T1000 (cell line): ENCODE data around the gene RASA4B.

Experiments used
- DNase-seq: peaks from one replicate; lab custom pipeline; 2025; ENCODE audit warnings: mixed read lengths; lab: John Stamatoyannopoulos, UW

Gene RASA4B

GRCh38 chr7:102454468-102454867 is 63.1 kb downstream of the RASA4B start:
- DNase-seq: no peak

GRCh38 chr7:102453319-102453718 is 64.3 kb downstream of the RASA4B start:
- DNase-seq: no peak

- DNase-seq: no peak
These were observed 65.1 kb downstream of the RASA4B start for GRCh38 chr7:102452451-102452850.

- no peak for DNase-seq
These were observed 66.1 kb downstream of the RASA4B start for GRCh38 chr7:102451371-102452054.

GRCh38 chr7:102450242-102450641 is 67.3 kb downstream of the RASA4B start:
- no peak for DNase-seq

- no peak for DNase-seq
These were observed 68.4 kb downstream of the RASA4B start for GRCh38 chr7:102449136-102449535.

GRCh38 chr7:102447311-102447710 is 70.3 kb downstream of the RASA4B start:
- no peak for DNase-seq

GRCh38 chr7:102446387-102447156 is 71.0 kb downstream of the RASA4B start:
- no peak for DNase-seq

- DNase-seq: no peak
These were observed 71.9 kb downstream of the RASA4B start for GRCh38 chr7:102445674-102446071.

GRCh38 chr7:102444961-102445673 is 72.5 kb downstream of the RASA4B start:
- DNase-seq: no peak

- DNase-seq: peak; percentile 21
These were observed 77.4 kb downstream of the RASA4B start for GRCh38 chr7:102439963-102440795.

- no peak for DNase-seq
These were observed 81.5 kb downstream of the RASA4B start for GRCh38 chr7:102436118-102436517.

GRCh38 chr7:102434039-102434486 is 83.5 kb downstream of the RASA4B start:
- no peak for DNase-seq

- DNase-seq: peak; percentile 20
These were observed 84.1 kb downstream of the RASA4B start, which contains the start of gene ORAI2 for GRCh38 chr7:102433219-102434038. TSS of gene ORAI2 (plus strand) at chr7:102433575. CDS start at chr7:102438957, 5,382 bp downstream.
